ENCODE results near the gene CIRBP.

The CIRBP gene

DNA sequence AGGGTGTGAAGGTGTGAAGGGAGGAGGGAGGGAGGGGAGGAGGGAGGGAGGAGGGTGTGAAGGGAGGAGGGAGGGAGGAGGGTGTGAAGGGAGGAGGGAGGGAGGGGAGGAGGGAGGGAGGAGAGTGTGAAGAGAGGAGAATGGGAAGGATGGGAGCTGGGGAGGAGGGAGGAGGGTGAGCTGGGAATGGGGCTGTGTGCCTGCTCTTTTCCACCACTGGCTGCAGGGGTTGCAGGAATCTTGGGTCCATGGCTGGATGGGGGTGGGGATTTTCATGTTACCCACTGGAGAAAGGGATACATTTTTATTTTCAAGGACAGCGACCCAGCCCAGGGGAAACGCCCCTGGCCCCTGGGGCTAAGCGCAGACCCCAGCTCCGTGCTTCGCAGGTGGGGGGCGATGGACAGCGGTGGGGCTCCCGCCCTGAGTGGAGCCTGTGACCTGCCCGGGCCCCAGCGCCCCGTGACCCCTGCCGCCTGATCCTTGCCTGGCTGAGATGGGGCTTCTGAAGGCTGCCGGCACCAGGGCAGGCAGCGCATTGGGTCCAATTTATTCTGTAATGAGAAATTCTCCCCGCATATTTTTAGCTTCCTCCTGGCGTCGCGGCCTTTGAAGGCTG is 13.6 kb downstream of the CIRBP start:
- no peak for DNase-seq

DNA sequence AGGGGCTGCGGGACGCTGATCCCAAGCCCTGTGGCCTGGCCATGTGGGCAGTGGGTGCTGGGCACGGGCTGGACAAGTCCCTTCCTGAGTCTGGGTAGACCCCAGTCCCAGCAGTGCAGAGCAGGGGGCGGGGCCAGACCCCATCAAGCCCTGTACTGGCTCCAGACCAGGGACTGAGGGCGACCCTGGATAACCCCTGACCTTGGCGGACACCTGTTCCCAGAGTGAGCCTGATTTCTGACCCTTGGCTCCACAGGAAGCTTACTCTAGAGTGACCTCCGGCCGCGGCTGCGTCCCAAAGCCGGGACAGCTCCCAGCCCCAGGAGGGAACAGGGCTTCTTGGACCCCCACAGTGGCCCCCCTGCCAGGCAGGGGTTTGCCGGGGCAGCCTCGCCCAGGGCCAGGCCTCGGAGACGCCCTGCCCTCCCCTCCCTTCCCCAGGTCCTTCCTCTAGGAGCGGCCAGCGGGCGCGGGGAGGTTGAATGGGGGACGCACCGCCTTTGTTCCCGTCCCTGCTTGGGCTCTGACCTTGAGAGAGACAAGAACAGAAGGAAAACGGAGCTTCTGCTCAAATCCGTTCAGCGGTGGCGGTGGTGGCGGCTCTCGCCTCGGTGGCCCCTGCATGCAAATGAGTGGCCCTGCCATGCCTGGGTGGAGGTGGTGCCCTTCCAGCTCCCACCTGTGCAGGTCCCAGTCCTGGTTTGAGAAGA is 14.2 kb downstream of the CIRBP start:
- DNase-seq = no peak

DNA sequence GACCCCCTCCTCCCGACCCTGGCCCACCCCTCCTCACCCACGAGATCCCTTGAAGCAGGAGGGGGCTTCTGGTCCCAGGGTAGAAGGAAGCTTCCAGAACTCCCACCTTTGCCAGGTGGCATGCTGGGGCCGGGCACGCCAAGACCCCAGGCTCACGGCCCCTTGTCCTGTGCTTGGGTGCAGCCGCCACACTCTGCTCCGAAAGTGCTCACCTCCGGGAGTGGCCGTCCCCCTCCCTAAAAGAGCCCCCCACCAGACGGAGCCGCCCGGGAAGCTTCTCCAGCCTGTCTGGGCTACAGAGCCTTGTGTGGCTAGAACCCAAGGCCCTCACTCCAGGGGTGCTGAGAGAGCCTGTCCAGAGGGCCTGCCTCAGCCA is 14.8 kb downstream of the CIRBP start:
- DNase-seq = no peak

DNA sequence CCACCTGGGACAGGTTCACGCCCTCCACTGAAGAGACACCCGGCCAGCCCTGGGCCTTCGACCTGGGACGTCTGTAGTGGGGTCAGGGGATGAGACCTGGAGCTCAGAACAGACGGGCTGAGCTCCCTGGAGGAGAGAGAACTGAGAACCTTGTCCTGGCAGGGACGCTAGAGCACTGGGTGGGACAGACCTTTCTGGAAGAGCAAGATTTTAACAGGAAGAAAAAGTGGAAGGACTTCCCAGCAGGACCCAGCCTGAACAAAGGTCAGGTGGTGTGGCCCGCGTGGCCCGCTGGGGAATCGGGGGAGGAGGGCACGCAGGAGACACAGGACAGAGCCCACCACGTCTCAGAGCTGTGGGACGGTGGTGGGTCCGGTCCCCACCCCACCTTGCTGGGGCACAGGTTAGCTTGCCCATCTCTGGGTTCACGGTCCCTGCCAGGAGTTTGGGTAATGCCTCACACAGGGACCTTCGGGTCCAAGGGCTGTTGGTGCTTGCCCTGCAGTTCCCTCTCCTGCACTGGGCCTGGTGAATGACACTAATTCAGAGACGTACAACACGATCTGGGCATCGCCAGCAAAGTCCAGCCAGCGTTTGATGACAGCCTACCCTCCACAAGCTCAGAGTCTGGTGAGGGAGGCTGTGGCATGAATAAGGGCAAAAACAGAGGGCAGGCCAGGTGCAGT is 15.3 kb downstream of the CIRBP start:
- no peak for DNase-seq

DNA sequence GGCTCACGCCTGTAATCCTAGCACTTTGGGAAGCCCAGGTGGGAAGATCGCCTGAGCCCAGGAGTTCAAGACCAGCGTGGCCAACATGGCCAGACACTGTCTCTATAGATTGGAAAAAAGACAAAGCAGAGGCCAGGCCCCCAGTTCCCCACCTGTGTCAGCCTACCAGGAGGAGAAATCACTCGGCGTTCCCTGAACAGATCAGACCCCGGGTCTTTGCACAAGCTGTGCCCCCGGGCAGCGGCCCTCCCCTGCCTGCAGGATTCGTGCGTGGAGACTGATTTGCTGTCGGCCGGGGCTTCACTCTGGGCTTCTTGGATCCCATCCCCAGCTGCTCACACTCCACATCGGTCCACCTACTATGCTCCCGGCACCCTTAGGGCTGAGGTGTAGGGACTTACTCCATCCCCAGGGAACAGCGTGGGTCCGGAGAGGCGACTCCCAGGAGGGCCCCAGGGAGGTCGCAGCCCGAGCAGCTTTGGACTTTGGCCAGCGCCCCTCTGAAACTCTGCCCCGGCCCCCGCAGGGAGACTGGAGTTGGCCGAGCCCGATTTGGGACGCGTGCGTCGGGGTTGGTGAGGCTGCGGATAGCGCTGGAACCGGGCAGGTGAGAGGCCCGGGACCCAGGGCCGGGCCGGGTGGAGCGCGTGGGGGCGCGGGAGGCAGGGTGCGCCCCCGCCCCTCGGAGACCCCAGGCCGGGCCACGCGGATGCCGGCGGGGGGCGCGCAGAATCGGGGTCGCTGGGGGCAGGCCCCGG is 16.0 kb downstream of the CIRBP start:
- no peak for DNase-seq

DNA sequence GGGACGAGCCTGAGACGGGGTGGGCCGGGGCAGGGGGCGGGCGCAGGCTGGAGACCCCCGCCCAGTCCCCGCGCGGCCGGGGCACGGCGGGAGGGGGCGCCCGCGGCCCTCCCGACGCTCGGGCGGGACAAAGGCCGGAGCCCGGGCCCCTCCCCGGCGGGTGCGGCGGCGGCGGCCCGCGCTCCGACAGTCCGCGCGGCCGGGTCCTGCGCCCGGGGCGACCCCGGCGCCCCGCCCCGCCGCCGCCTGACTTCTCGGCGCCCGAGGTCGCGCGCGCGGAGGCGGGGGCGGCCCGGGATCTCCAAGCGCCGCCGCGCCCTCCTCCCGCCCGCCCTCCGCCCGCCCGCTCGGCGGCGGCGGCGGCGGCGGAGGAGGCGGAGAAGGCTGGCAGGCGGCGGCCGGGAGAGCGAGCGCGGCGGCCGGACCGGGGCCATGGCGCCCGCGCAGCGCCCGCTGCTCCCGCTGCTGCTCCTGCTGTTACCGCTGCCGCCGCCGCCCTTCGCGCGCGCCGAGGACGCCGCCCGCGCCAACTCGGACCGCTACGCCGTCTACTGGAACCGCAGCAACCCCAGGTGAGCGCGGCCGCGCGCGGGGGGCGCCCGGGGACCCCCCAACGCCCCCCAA is 16.7 kb downstream of the CIRBP start, which contains the start of gene EFNA2:
EFNA2 (plus strand) TSS at position 137 of the 624 bp plus-strand sequence; CDS start at position 433, 296 bp downstream.
- no peak for DNase-seq

DNA sequence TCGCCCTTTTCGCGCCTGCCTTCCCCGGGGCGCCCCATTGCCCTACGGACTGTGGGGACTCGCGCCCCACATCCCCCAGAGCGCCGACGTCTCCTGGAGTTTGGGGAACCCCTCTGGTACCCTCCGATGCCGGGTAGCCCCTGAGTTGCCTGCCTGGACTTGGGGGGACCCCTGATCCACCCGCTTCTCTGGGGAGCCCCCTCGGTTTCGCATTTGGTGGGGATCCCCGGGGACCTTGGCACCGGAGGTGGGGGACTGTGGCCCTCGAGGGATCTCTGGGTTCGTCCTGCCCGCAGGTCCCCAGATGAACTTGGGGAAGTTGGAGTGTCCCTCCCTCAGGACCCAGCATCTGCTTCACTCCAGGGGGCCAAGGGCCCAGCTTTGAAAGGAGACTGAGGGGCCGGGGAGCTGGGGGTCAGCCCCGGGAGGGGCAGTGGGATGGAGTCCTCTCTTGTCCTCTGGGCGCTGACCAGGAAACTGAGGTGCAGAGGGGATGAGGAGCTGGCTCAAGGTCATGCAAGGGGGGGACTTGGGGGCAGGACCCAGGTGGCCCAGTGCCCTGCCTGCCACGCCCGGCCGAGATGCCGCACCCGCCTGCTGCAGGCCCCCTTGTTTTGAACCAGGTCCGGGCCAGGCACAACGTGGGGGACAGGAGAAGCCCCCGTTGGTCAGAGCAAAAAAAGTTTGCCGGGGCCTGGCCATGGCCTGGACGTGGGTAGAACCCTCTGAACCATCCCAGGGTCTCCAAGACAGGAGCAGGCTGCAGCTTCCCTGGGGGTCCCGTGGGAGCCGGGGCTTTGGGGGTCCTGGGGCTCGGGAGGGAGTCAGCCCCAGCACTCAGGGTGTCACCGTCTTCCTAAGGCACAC is 17.6 kb downstream of the CIRBP start:
- DNase-seq = no peak

DNA sequence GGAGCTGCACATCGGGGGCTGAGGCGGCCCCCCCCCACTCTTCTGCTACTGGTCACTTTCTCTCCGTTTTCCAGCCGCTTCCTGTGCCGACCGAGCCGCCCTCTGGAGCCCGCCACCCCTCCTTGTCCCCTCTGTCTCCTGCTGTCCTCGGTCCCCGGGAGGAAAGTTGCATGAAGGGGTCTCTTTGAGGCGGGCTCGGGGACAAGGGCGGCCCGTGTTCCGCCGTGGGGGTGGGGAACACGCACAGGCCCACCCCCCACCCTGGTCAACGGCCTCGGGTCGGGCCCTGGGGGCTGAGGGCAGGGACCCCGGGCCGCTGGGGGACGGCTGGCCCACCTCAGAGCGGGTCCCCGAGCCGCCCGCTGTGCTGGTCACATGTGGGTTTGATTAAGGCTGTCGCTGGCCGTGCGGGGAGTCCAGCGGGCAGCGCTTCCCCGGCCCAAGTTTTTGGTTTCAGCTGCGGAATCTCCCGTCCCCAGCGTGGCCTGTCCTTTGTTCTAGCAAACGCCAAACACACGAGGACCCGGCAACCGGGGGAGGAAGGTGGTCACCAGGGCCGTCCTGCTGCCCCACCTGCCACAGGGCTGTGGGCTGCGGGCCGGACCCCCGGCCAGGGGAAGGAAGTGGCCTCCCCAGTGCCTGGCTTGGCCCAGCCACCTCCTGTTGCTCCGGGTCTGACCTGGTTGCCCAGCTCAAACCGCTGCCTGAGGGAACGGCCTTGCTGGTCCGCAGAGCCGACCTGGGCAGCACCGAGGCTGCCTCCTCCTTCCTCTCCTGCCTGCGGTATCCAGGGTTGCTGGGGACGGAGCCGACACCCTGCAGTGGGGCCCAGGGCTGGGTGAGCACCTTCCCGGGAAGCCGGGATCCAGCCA is 18.5 kb downstream of the CIRBP start:
- DNase-seq = no peak

DNA sequence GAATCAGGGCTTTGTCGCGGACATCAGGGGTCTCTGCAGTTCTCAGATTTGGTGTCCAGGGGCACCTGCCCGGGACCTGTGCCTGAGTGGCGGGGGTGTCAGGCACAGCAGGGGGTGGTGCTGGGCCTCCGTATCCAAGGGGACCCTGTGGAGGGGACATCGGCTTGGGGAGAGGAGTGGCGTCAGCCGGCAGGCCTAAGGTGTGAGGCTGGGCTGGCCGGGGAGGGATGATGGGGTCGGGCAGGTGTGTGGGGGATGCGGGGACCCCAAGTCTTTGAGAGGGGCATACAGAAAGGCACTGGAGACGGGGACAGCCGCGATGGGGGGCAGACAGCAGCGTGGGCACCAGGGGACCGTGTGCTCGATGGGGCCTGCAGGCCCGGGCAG is 19.1 kb downstream of the CIRBP start:
- DNase-seq = no peak

DNA sequence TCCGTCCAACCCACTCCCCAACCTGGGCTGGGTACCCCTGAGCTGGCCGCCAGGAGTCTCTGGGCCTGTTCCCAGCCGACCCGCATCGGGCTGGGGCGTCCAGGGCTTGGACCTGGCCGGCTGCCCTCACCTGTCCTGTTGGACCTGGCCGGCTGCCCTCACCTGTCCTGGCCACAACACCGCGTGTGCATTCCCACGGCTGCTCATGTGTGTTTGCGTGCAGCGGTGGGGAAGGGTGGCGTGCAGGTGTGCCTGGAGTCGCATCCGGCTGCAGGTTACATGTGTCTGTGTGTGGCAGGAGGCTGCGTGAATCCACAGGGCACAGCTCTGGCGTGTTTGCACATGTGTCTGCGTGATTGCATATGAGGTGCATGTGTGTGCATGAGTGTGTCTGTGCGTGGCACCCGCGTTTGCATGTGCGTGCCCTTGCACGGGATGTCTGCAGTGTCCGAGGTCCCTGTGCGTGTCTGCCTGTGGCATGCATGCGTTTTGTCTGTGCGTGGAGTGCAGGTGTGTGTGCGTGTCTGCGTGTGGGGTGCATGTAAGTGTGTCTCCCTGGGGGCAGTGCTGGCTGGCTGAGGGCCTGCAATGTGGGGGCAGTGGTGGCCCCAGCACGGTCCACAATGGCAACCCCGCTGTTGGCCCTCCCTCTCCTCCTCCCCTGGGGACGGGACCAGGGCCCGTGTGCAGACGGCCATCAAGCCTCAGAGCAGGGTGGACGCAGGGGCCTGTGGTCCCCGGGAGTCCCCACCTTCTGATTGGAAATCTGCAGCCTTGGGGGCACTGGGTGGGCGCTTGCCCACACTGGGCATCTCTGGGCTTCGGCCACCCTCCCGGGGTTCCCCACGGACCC is 19.9 kb downstream of the CIRBP start:
- no peak for DNase-seq

DNA sequence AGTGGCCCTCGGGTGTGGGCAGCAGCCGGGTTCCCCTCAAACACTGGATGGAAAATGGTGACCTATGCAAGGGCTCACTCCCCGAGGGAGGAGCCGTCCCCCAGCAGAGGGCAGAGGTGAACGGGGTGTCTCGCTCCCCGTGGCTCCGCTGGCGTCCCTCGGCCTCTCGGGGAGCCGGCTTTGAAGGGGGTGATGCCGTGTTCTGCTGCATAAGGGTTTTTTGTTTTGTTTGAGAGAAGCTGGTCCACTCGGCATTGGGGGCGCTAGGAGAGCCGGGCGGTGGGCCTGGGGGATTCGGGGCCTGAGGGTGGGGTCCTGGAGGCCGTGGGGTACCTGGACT is 20.5 kb downstream of the CIRBP start:
- no peak for DNase-seq

DNA sequence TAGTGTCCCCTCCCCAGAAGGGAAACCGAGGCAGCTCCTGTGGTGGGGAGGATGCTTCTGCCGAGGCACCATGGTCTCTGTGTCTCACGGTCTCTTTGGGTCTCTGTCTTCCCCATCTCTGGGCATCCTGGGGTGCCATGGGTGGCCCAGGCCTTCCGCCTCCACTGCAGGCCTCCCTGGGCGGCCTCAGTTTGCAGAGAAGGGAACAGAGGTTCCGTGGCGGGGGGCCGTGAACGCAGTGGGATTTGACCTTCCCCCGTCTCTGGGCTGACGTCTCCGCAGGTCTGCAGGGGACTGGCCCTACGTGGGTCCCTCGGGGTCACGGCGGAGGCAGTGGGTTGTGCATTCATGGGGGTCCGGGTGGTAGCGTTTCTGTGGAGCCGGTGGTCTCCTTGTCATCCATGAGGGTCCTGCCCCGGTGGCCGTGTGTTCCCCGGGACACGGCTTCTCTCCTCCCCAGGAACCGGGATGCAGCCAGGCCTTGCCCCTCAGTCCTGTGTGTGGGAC is 21.1 kb downstream of the CIRBP start:
- DNase-seq = no peak

DNA sequence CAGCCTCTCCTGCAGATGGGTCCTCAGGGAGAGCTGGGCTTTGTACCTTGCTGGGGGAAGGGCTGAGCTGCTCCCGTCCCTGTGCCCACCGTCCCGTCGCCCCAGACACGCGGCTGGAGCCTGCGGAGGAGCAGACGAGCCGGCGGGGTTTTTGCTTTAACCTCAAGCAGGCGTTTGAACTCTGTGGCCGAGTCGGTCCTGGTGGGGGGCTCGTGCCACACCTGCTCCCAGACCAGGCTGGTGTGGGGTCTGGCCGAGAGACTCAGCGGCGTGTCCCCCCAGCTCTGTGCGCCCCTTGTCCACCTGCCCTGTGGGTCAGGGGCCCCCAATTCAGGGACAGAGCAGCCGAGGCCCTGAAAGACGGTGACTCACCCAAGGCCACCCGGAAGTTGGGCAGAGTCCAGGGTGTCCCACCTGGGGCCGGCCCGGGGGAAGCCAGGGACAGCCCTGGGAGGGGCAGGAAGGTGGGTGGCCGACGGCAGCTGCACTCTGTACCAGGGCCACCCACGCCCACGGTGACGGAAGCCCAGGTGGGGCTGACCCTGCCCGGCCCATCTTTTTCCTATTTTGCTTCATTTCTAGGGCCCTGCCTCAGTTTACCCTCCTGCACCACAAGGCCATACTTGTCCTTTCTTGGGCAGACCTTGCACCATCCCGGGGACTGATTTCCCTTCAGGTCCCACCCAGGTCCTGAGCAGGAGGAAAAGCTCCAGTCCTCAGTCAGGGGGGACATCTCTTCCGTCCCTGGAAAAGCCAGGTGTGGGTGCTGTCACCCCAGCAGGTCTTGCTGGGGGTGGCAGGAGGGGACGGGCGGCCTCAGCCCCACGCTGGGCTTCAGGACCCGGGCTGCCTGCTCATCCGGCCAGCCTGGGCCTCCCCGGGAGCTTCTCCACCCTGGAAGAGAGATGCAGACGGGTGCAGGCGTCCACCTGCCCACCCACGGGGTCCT is 21.8 kb downstream of the CIRBP start:
- DNase-seq = no peak

DNA sequence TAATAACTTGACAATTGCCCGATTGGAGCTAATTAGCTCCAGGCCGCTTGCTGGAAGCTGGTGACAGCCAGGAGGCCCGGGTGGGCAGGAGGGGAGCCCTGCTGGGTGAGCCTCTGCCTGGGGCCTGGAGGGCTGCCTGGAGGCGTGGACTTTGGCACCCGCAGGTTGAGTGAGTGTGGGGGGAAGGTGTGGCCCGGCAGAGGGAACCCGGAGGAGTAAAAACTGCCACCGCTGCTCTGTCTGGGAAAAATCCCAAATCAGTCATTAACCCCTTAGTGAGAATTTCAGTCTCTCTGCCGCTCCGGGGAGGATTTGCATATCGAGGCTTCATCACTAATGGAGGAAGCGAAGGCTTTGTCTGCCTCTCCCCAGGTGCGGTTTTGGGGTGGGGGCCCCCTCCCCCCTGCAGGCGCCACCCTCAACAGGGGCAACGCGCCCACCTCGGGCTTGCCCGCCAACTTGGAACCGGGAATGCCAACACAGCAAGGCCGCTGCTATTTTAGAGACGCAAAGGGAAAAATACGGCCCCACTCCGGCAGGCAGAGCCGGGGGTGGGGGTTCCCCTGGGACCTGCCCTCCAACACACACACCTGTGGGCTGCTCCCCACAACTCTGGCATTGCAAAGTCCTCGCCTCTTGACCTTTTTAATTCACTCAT is 22.8 kb downstream of the CIRBP start:
- DNase-seq = no peak

DNA sequence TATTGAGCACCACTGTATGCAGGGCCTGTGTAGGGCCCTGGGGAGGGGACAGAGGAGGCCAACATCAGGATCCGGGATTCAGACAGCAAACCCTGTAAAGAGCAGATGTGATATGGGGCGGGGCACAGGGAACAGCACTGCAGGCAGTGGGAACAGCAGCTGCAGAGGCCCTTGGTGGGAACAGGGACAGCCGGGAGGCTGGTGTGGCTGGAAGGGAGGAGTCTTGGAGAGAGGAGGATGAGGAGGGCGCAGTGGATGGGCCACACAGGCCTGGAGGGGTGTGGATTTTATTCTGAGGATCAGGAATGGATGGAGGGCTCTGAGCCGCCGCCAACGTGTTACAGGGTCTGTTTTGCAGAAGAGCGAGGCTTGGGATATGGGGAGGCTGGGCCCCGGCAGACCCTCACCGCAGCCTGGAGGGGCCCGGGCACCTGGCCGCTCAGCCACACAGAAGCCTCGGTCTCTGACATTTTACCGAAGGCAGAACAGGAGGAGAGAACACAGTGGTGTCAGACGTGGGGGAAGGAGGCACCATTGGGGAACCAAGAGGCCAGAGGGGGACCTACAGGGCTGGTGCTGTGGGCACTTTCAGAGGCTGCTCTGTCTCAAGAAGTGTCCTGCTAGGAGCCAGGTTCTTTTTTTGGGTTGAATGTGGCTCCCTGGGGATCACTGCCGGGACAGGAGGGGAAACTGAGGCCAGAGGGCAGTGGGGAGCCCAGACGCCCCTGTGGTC is 23.5 kb downstream of the CIRBP start:
- DNase-seq = no peak

DNA sequence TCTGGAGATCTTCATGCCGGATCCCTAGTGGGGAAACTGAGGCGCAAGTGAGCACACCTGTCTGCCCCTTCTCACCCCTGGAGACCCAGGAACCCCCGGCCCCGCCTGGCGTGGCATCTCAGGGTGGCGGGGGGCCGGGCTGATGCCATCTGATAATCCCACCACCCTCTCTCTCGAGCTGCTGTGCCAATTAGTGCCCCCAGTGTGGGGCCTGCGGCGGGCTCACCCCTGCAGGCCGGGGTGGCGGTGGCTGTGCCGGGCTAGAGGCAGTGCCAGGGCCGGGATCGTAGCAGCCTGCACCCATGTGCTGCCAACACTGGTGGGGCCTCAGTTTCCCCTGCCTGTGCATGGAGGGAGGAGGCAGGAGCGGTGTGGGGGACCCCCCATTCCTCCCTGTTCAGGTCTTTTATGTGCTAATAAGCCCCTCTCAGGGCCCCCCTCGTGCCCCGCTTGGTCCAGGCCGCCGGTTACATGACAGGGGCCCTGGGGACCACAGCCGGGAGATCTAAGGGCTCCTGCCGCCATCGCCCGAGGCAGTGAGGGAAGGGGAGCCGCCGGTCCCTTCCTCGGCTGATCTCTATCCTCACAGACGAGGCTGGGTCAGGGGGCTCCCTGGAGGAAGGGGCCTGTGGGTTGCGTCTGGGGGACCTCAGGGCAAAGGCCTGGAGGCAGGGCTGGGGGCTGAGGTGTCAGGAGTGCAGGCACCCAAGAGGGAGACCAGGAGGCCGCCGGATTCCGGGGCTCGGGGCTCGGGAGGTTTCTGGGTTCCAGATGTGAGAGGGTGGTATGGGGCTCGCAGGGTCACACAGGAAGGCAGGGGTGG is 24.9 kb downstream of the CIRBP start:
- no peak for DNase-seq

DNA sequence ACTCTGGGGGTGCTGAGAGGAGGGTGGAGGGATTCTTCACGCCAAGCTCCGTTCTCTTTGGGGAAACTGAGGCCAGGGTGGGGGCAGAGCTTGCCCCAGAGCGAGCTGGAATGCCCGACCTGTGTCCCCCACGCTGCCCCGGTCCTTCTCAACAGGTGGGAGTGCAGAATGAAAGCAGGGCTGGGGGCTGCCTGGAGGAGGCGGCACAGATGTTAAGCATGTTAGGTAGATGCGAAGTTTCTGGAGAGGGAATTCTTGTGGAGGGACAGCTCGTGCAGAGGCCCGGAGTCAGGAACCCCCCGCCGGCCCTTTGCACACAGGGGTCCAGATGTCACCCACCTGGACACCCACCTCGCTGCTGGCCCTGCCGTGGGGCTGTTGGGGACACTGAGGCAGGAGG is 25.6 kb downstream of the CIRBP start:
- DNase-seq = no peak

Measured in NK-92 treated with Interleukin-12 subunit alpha and Interleukin-12 subunit beta, amount 100 ng/mL, for 24 hours (cell line).